AG08395 (cell line): ENCODE data around the gene ASB15.
"Not testable (repeated sequence)": the region's sequence is repeated elsewhere in the genome, so short reads cannot be mapped to it uniquely, and the experiment has no call there.

Experiments used
- DNase-seq: peaks from one replicate; pipeline ENCODE4 v3.0.0; 2012; ENCODE audit warnings: mixed read lengths, low spot score

Gene ASB15

GRCh38 chr7:123601530-123601929 lies at the start of gene ASB15:
ASB15 (plus strand) TSS chr7:123601821; CDS start chr7:123614503, 12,682 bp downstream.
- no peak for DNase-seq

GRCh38 chr7:123552134-123552533 lies 49.5 kb upstream of the ASB15 start:
- DNase-seq: not testable (repeated sequence)

DNA sequence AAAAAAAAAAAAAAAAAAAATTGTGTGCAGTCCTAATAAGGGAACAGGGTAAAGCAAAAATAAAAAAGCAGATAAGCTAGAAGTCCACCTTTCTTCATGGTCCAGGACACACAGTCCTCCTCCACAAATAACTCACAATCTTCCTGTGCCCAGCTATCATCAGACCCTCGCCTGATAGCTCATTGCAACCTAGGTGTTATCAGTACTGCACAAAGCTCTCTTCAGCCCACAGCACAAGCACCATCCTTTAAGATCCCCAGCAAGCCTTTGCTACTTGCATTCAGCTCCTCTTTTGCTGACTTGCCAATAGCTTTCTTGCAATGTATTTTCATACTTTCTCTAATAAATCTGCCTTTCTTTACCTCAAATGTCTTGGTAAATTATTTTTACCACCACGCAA lies 49.0 kb upstream of the ASB15 start:
- no peak for DNase-seq

DNA sequence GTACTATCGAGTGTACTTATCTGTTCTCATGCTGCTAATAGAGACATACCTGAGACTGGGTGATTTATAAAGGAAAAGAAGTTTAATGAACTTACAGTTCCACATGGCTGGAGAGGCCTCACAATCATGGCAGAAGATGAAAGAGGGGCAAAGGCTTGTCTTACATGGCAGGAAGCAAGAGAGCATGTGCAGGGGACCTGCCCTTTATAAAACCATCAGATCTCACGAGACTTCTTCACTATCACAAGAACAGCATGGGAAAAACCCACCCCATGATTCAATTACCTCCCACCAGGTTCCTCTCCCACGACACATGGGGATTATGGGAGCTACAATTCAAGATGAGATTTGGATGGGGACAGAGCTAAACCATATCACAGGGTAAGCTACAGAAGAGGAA lies 48.5 kb upstream of the ASB15 start:
- DNase-seq: no peak

DNA sequence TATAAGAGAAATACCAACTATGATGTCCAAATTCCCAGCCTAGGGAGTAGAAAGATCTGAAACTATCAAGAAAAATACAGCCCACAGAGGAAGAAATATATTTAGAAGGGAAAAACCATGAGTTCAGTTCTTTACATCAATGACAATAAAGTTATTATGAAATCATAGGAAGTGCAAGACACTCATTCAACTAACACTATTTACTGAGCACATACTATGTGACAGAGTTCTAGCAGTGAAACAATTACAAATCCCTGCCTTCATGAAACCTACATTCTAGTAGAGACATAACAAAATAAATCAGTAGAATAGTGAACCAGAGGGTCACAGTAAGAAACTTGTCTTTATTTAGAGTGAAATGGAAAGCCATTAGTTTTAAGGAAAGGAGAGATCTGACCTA lies 46.1 kb upstream of the ASB15 start:
- DNase-seq: no peak

- peak; percentile 3 for DNase-seq
These were observed 44.6 kb upstream of the ASB15 start for GRCh38 chr7:123557016-123557397.

DNA sequence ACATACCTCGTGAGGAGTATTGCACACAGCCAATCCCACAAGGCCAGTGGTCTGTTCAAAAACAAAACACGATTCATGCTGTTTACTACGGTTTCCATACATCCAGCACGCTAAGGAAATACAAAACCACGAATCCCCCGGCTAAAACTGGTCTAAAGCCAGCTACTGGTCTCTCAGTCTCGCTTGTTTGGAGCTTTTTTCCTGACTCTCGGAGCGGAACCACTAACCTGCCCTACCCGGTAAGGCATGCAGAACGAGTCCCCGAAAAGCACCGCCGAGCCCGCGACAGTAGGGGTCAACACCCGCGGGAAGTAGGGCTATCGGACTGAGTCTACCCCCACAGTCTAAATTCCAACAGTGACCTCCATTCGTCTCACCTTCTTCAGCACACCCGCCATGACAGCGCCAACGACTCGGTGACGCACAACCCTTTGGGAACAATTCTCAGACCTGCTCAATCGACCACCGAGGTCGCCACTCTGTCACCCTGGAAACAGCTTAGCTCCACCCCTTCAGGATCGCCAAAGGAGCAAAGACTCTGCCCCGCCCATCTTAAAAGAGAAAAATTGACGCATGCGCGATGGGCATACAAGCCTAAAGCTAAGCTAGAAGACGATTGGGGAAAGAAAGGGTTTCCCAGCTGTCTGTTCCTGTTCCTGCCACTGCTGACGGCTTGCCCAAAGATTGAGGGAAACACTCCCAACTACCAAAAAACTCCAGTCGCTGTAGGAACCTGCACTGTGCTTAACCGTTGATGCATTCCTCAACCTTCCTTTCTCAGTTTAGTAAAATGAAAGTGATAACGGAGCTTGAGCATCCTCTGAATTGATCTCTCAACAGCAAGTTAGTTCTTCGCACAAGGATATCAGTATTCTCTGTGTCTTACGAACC lies 44.0 kb upstream of the ASB15 start, which contains the start of gene NDUFA5:
Gene NDUFA5, minus strand, starts transcription at position 421 of the 891 bp plus-strand sequence. Its CDS starts 23 bp downstream, at position 398.
- peak; percentile 98 for DNase-seq

GRCh38 chr7:123558289-123558874 lies 43.2 kb upstream of the ASB15 start:
- no peak for DNase-seq

DNA sequence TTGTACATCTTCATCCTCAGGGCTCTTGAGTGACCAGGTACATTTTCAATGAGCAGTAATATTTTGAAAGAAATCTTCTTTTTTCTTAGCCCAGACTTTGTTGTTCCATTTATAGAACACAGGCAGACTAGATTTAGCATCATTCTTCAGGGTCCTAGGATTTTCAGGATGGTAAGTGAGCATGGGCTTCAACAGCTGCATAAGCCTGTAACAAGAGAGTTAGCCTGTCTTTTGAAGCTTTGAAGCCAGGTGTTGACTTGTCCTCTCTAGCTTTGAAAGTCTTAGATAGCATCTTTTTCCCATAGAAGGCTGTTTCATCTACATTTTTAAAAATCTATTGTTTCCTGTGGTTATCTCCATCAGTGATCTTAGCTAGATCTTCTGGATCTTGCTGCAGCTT lies 39.5 kb upstream of the ASB15 start:
- no peak for DNase-seq

GRCh38 chr7:123569352-123570010 lies 32.1 kb upstream of the ASB15 start:
- no peak for DNase-seq

- no peak for DNase-seq
These were observed 31.0 kb upstream of the ASB15 start for GRCh38 chr7:123570390-123571182.

- DNase-seq: no peak
These were observed 30.4 kb upstream of the ASB15 start for GRCh38 chr7:123571187-123571586.

GRCh38 chr7:123571684-123572083 lies 29.9 kb upstream of the ASB15 start:
- no peak for DNase-seq

GRCh38 chr7:123573341-123573740 lies 28.3 kb upstream of the ASB15 start:
- DNase-seq: no peak

GRCh38 chr7:123573896-123574467 lies 27.6 kb upstream of the ASB15 start:
- DNase-seq: no peak

GRCh38 chr7:123579416-123579815 lies 22.2 kb upstream of the ASB15 start:
- no peak for DNase-seq

DNA sequence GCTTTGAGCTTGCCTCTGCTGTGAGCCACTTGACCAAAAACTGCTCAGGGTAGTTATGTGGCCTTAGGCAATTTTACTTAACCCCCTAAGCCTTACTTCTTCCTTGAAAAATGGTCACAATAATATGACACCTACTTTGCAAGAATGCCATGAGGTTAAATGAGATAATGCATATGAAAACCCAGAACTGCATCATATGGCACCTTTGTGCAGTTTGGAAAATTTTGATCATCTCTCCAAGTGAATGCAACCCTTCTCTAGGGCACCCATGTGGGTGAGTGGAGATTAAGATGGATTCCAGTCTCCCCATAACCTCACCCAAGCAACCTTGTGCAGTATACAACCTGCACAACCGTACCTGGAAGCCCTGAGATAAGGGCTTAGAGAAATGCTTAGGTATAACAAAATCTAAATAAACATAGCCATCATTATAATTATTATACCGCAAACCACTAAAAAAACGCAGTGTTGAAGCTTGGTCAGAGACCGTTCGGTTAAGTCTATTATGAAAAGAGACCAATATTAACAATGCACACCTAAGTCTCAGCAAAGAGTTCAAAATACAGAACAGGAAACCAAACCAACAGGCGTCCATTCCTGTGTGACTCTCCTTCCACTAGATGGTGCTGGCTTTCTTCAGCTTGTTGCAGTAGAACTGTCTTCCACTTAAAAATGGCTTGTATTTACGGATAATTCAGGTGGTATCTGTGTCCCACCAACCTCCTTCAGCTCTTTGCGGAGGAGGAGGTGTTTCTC lies 21.0 kb upstream of the ASB15 start:
- peak; percentile 46 for DNase-seq

DNA sequence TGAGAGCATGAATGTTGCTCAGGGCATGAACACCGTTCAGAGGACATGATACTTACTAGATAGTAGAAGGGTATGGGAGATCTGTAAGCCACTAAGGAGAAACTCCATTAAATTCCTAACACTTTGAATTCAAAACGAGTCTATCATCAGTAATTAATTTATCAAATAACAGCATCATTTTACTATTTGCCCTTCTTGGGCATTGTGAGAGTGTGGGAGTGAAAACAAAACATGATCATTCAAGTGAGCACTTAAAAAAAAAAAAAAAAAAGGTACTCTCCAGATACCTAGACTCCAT lies 20.5 kb upstream of the ASB15 start:
- no peak for DNase-seq

DNA sequence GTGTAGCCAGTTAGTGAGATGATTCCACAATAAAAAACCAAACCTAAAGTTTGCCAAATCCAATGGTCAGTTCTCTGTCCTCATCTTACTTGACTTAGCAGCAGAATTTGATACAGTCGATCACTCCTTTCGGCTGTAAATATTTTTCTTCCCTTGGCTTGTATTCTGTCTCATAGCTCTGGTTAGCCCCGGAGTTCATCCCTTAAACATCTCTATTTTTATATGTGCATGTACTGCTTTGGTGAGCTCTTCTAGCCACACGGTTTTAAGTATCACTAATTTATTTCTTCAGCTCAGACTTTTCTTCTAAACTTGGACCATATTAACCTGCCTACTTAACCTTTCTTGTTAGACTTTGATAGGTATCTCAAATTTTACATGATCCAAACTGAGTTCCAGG lies 17.8 kb upstream of the ASB15 start:
- no peak for DNase-seq

DNA sequence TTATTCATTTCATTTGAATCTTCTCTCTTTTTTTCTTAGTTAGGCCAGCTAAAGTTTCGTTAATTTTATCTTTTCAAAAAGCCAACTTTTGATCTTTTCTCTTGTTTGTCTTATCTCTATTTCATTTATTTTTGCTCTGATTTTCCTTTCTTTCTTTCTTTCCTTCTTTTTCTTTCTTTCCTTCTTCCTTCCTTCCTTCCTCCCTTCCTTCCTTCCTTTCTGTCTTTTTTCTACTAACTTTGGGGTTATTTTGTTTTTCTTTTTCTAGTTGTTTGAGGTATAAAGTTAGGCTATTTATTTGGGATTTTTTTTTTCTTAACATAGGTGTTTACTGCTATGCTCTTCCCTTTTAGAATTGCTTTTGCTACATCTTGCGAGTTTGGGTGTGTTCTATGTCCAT lies 13.2 kb upstream of the ASB15 start:
- DNase-seq: no peak

DNA sequence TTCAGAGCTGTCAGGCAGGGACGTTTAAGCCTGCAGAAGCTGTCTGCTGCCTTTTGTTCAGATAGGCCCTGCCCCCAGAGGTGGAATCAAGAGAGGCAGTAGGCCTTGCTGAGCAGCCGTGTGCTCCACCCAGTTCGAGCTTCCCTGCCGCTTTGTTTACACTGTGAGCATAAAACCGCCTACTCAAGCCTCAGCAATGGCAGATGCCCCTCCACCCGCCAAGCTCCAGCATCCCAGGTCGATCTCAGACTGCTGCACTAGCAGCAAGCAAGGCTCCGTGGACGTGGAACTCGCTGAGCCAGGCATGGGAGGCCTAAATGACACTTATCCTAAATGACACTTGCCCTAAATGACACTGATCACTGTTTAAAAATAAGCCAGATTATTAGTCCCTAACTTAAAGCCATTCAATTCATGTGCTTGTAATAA lies 6.8 kb upstream of the ASB15 start:
- DNase-seq: no peak
